Mesendoderm (in vitro differentiated cells): ENCODE data around the gene NEDD8. TPM values are rescaled to one million over a fixed set of nuclear protein-coding genes. Genes with fewer than 3 reads are reported as not detected.

Source experiments
- DNase-seq: peaks from one replicate; pipeline ENCODE4 v3.0.0; 2013
- H2AK5ac ChIP-seq: 2 replicates; pipeline ENCODE4 v1.6.1; 2013; ENCODE audit warnings: low read length, inconsistent platforms
- H2BK120ac ChIP-seq: 2 replicates; pipeline ENCODE4 v1.6.1; 2013; ENCODE audit warnings: low read depth, mild to moderate bottlenecking, low read length, moderate library complexity, mixed read lengths
- H2BK15ac ChIP-seq: replicated peaks from 2 replicates; pipeline ENCODE4 v1.6.1; 2013; ENCODE audit warnings: low read depth, mild to moderate bottlenecking, moderate library complexity
- H2BK5ac ChIP-seq: 2 replicates; pipeline ENCODE4 v1.6.1; 2013; ENCODE audit warnings: low read length, inconsistent platforms
- H3K18ac ChIP-seq: 2 replicates; pipeline ENCODE4 v1.6.1; 2013; ENCODE audit warnings: mild to moderate bottlenecking, low read length, mixed read lengths
- H3K23ac ChIP-seq: one replicate; pipeline ENCODE4 v1.6.1; 2013; ENCODE audit warnings: low read length
- H3K27ac ChIP-seq: 2 replicates; pipeline ENCODE4 v1.5.1; 2013; ENCODE audit warnings: low read depth, mild to moderate bottlenecking, inconsistent platforms, low read length, moderate library complexity
- H3K27me3 ChIP-seq: 2 replicates; pipeline ENCODE4 v1.6.1; 2013; ENCODE audit warnings: low read length, control low read depth, mild to moderate bottlenecking, inconsistent platforms; ENCODE audit not compliant: insufficient read depth, poor library complexity
- H3K36me3 ChIP-seq: 2 replicates; pipeline ENCODE4 v1.6.1; 2013; ENCODE audit warnings: low read length, inconsistent platforms; ENCODE audit not compliant: control insufficient read depth, insufficient read depth
- H3K4ac ChIP-seq: one replicate; pipeline ENCODE4 v1.6.1; 2013; ENCODE audit warnings: low read depth, mild to moderate bottlenecking, low read length, moderate library complexity
- H3K4me1 ChIP-seq: 2 replicates; pipeline ENCODE4 v1.6.1; 2013; ENCODE audit warnings: low read depth, low read length, inconsistent platforms; ENCODE audit not compliant: control insufficient read depth
- H3K4me2 ChIP-seq: 2 replicates; pipeline ENCODE4 v1.6.1; 2013; ENCODE audit warnings: low read length
- H3K4me3 ChIP-seq: 2 replicates; pipeline ENCODE4 v1.5.1; 2013; ENCODE audit warnings: mild to moderate bottlenecking, low read length
- H3K56ac ChIP-seq: one replicate; pipeline ENCODE4 v1.6.1; 2013; ENCODE audit warnings: low read length
- H3K79me1 ChIP-seq: 2 replicates; pipeline ENCODE4 v1.6.1; 2013; ENCODE audit warnings: low read length, inconsistent platforms
- H3K79me2 ChIP-seq: 2 replicates; pipeline ENCODE4 v1.6.1; 2013; ENCODE audit warnings: mild to moderate bottlenecking, low read length; ENCODE audit not compliant: control insufficient read depth, insufficient read depth
- H3K9ac ChIP-seq: 2 replicates; pipeline ENCODE4 v1.6.1; 2013; ENCODE audit warnings: low read length, inconsistent platforms
- H4K5ac ChIP-seq: one replicate; pipeline ENCODE4 v1.6.1; 2013; ENCODE audit warnings: low read length
- H4K8ac ChIP-seq: one replicate; pipeline ENCODE4 v1.6.1; 2013; ENCODE audit warnings: low read depth, mild to moderate bottlenecking, control low read depth, low read length, moderate library complexity
- WGBS: extraction: QIAGEN DNeasy Blood & Tissue Kit; methylation state at CpG from one replicate; pipeline ENCODE4 v1.1.7; 2013; ENCODE audit warnings: low lambda C conversion rate, missing lambda C conversion rate; ENCODE audit not compliant: insufficient coverage; ENCODE audit errors: extremely low coverage; 5-methylcytosine and 5-hydroxymethylcytosine counted together
- polyA plus RNA-seq, 2 experiments: library from polyadenylated mRNA; stranded (reverse); fragments of 200-250 nt; gene quantifications; one replicate each; pipeline ENCODE4 v1.2.3, GENCODE V29; 2013

NEDD8 gene
- polyA plus RNA-seq (2013, experiment 1 of 2): 326 TPM
- 329 TPM for polyA plus RNA-seq (2013, experiment 2 of 2)

GRCh38 chr14:24232121-24232644 lies at the start of gene NEDD8:
TSS of gene NEDD8 (minus strand) at chr14:24232367. CDS start at chr14:24232267, 100 bp downstream.
- H4K8ac ChIP-seq: peak within 1 kb of the TSS; percentile 16

GRCh38 chr14:24281636-24282035 lies 49.5 kb upstream of the NEDD8 start:
- Histone ChIP-seq H3K18ac (no peak overlapping the region), H3K36me3 (no peaks in the 10 kb centered on the region), H3K23ac (no peak overlapping the region), H3K79me1 (no peaks in the 10 kb centered on the region), H3K79me2 (no peaks in the 10 kb centered on the region), H4K8ac (no peak overlapping the region), H3K4me3 (no peak overlapping the region), H3K27ac (no peak overlapping the region), H3K4me1 (no peaks in the 10 kb centered on the region), H2BK120ac (no peak overlapping the region), H2BK5ac (no peak overlapping the region), H3K4ac (no peak overlapping the region), H3K27me3 (no peaks in the 10 kb centered on the region), H3K56ac (no peak overlapping the region), H2BK15ac (no peak overlapping the region), H4K5ac (no peak overlapping the region), H3K9ac (no peak overlapping the region), H3K4me2 (no peak overlapping the region), H2AK5ac (no peak overlapping the region)
- WGBS: no CpG with 5 or more reads among the region's 7 CpGs
- no peak for DNase-seq

More at GRCh38 chr14:24232121-24232644, at the start of gene NEDD8:
- H3K36me3 ChIP-seq: no peaks in the 10 kb centered on the region
- H3K9ac ChIP-seq: peak within 1 kb of the TSS; percentile 95
- H3K79me2 ChIP-seq: peaks cover 20% of the 10 kb centered on the region
- no peak within 1 kb of the TSS for H2AK5ac ChIP-seq
- no CpG with 5 or more reads among the region's 30 CpGs for WGBS
- H3K4me1 ChIP-seq: peaks cover 2% of the 10 kb centered on the region
- no peak within 1 kb of the TSS for H4K5ac ChIP-seq
- H3K23ac ChIP-seq: peak within 1 kb of the TSS; percentile 9
- peak within 1 kb of the TSS; percentile 82 for H2BK5ac ChIP-seq
- H3K79me1 ChIP-seq: peaks cover 9% of the 10 kb centered on the region
- peak within 1 kb of the TSS; percentile 97 for H3K56ac ChIP-seq
- H2BK120ac ChIP-seq: peak within 1 kb of the TSS; percentile 37
- H3K4ac ChIP-seq: peak within 1 kb of the TSS; percentile 46
- DNase-seq: peak; percentile 95
- H3K27me3 ChIP-seq: no peaks in the 10 kb centered on the region
- peak within 1 kb of the TSS; percentile 98 for H3K4me2 ChIP-seq
- no peak within 1 kb of the TSS for H2BK15ac ChIP-seq
- peak within 1 kb of the TSS; percentile 99 for H3K4me3 ChIP-seq
- H3K18ac ChIP-seq: peak within 1 kb of the TSS; percentile 28
- peak within 1 kb of the TSS; percentile 79 for H3K27ac ChIP-seq

- Histone ChIP-seq H3K4me2 (no peak overlapping the region), H3K79me2 (no peaks in the 10 kb centered on the region), H2AK5ac (no peak overlapping the region), H2BK120ac (no peak overlapping the region), H3K27ac (no peak overlapping the region), H2BK15ac (no peak overlapping the region), H3K4me3 (no peak overlapping the region), H4K5ac (no peak overlapping the region), H2BK5ac (no peak overlapping the region), H3K9ac (no peak overlapping the region), H3K79me1 (no peaks in the 10 kb centered on the region), H3K56ac (no peak overlapping the region), H4K8ac (no peak overlapping the region), H3K36me3 (no peaks in the 10 kb centered on the region), H3K23ac (no peak overlapping the region), H3K4ac (no peak overlapping the region), H3K27me3 (no peaks in the 10 kb centered on the region), H3K4me1 (no peaks in the 10 kb centered on the region), H3K18ac (no peak overlapping the region)
- WGBS: no CpG with 5 or more reads among the region's 6 CpGs
- no peak for DNase-seq
Measured at GRCh38 chr14:24280797-24281460, 48.8 kb upstream of the NEDD8 start.

GRCh38 chr14:24279301-24280186 lies 47.4 kb upstream of the NEDD8 start:
- H3K4me2 ChIP-seq: no peak overlapping the region
- H3K18ac ChIP-seq: no peak overlapping the region
- H3K4me3 ChIP-seq: no peak overlapping the region
- H2BK15ac ChIP-seq: no peak overlapping the region
- H3K56ac ChIP-seq: no peak overlapping the region
- H3K79me2 ChIP-seq: no peaks in the 10 kb centered on the region
- DNase-seq: no peak
- no peaks in the 10 kb centered on the region for H3K79me1 ChIP-seq
- H3K27ac ChIP-seq: no peak overlapping the region
- H2BK120ac ChIP-seq: no peak overlapping the region
- no peaks in the 10 kb centered on the region for H3K4me1 ChIP-seq
- H4K8ac ChIP-seq: no peak overlapping the region
- no CpG with 5 or more reads among the region's 11 CpGs for WGBS
- H3K9ac ChIP-seq: no peak overlapping the region
- H3K4ac ChIP-seq: no peak overlapping the region
- H3K23ac ChIP-seq: no peak overlapping the region
- no peaks in the 10 kb centered on the region for H3K36me3 ChIP-seq
- no peak overlapping the region for H2BK5ac ChIP-seq
- H2AK5ac ChIP-seq: no peak overlapping the region
- no peak overlapping the region for H4K5ac ChIP-seq
- H3K27me3 ChIP-seq: no peaks in the 10 kb centered on the region

- Histone ChIP-seq H3K4me1 (no peaks in the 10 kb centered on the region), H3K36me3 (no peaks in the 10 kb centered on the region), H3K56ac (no peak overlapping the region), H4K5ac (no peak overlapping the region), H3K4ac (no peak overlapping the region), H2BK120ac (no peak overlapping the region), H3K18ac (no peak overlapping the region), H3K79me1 (no peaks in the 10 kb centered on the region), H3K4me2 (no peak overlapping the region), H3K23ac (no peak overlapping the region), H2BK15ac (no peak overlapping the region), H2AK5ac (no peak overlapping the region), H2BK5ac (no peak overlapping the region), H3K79me2 (no peaks in the 10 kb centered on the region), H3K4me3 (no peak overlapping the region), H4K8ac (no peak overlapping the region), H3K9ac (no peak overlapping the region), H3K27me3 (no peaks in the 10 kb centered on the region), H3K27ac (no peak overlapping the region)
- DNase-seq: no peak
- no CpG with 5 or more reads among the region's 5 CpGs for WGBS
Measured at GRCh38 chr14:24278424-24278823, 46.3 kb upstream of the NEDD8 start.
